ENCODE measurements around the gene TMED1.

DNA sequence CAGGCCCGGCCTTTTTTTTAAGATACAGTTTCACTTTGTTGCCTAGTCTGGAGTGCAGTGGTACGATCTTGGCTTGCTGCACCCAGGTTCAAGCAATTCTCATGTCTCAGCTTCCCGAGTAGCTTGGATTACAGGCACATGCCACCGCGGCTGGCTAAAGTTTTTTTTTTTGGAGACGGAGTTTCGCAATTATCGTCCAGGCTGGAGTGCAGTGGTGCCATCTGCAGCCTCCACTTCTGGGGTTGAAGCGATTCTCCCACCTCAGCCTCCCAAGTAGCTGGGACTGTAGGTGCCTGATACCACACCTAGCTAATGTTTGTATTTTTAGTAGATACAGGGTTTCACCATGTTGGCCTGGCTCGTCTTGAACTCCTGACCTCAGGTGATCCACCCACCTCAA is 30.5 kb upstream of the TMED1 start:
- TF ChIP-seq, protein P1, sequence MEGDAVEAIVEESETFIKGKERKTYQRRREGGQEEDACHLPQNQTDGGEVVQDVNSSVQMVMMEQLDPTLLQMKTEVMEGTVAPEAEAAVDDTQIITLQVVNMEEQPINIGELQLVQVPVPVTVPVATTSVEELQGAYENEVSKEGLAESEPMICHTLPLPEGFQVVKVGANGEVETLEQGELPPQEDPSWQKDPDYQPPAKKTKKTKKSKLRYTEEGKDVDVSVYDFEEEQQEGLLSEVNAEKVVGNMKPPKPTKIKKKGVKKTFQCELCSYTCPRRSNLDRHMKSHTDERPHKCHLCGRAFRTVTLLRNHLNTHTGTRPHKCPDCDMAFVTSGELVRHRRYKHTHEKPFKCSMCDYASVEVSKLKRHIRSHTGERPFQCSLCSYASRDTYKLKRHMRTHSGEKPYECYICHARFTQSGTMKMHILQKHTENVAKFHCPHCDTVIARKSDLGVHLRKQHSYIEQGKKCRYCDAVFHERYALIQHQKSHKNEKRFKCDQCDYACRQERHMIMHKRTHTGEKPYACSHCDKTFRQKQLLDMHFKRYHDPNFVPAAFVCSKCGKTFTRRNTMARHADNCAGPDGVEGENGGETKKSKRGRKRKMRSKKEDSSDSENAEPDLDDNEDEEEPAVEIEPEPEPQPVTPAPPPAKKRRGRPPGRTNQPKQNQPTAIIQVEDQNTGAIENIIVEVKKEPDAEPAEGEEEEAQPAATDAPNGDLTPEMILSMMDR (IDR thresholded peaks at IDR 0.05) = no peak
- TF ChIP-seq EZH2 (IDR thresholded peaks at IDR 0.05) (no peak), EZH2phosphoT487 (IDR thresholded peaks at IDR 0.05) (no peak)
